K562 treated with DMSO at 1 percent for 12 hours (cell line): ENCODE measurements around the gene DCAF5. TPM values are rescaled to one million over a fixed set of nuclear protein-coding genes. Genes with fewer than 3 reads are reported as not detected.

Experiments
- total RNA-seq: library from RNA; unstranded; fragments of 300-600 nt; gene quantifications from 2 replicates; pipeline ENCODE4 v1.2.3, GENCODE V29; 2022; ENCODE audit not compliant: insufficient read depth

The DCAF5 gene
- total RNA-seq = 7.8 and 28.9 TPM in 2 replicates

GRCh38 chr14:69152902-69153151 is at the start of gene DCAF5:
DCAF5 (minus strand) TSS chr14:69153119; CDS start chr14:69152978, 141 bp downstream.

GRCh38 chr14:69191340-69192111 is 38.6 kb upstream of the DCAF5 start, which contains the start of gene EXD2:
EXD2 (plus strand) TSS chr14:69191498; CDS start chr14:69209471, 17,973 bp downstream.

Other genes with a start within 250 kb of the DCAF5 start
- 30.7 and 74.8 TPM in 2 replicates for gene ACTN1, start 173.8 kb downstream of the DCAF5 start, total RNA-seq
- 2.9 and 7.0 TPM in 2 replicates for gene EXD2, start 38.4 kb upstream of the DCAF5 start, total RNA-seq
- gene GALNT16, start 107.0 kb upstream of the DCAF5 start, total RNA-seq = not detected in 2 replicates
- 94.0 and 119 TPM in 2 replicates for gene ERH, start 245.2 kb upstream of the DCAF5 start, total RNA-seq
- gene SLC39A9, start 245.6 kb upstream of the DCAF5 start, total RNA-seq = 14.4 and 30.1 TPM in 2 replicates